Prostate gland (tissue), 2 donors: Measurements from ENCODE around the gene BAIAP2. TPM values are rescaled to one million over a fixed set of nuclear protein-coding genes. Genes with fewer than 3 reads are reported as not detected.

Experiments used
- DNase-seq: peaks from one replicate; pipeline ENCODE4 v3.0.0-alpha.2; 2019; ENCODE audit warnings: low spot score
- H3K27ac ChIP-seq, 2 donors: fragments of 200-600 bp; sonication (generic); 2 replicates each; pipeline ENCODE4 v1.5.1; 2017 to 2019
- H3K27me3 ChIP-seq: fragments of 200-600 bp; sonication (generic); replicated peaks from 2 replicates; pipeline ENCODE4 v1.5.1; 2019; ENCODE audit not compliant: insufficient read depth
- H3K36me3 ChIP-seq, 2 donors: fragments of 200-600 bp; sonication (generic); 1 replicate in 1 of 2; 2 replicates in 1 of 2; pipeline versions ENCODE4 v1.5.1 to v1.8.1; 2017 to 2019
- H3K4me1 ChIP-seq: fragments of 200-600 bp; sonication (generic); replicated peaks from 2 replicates; pipeline ENCODE4 v1.5.1; 2019
- H3K4me3 ChIP-seq, 2 donors: fragments of 200-600 bp; sonication (generic); 2 replicates each; pipeline ENCODE4 v1.5.1; 2017 to 2019
- H3K9me3 ChIP-seq: fragments of 200-600 bp; sonication (generic); 2 replicates; pipeline ENCODE4 v1.5.1; 2017
- CTCF ChIP-seq, 4 experiments: fragments of 200-600 bp in 2 of 4; fragments of 450-650 bp in 2 of 4; sonication (generic) in 2 of 4; IDR thresholded peaks; 1 replicate in 3 of 4; 2 replicates in 1 of 4; pipeline ENCODE4 v1.5.1; 2016 to 2019; ENCODE audit warnings: antibody characterized with exemption in 4 of 4, mild to moderate bottlenecking in 2 of 4, moderate library complexity in 2 of 4
- POLR2A ChIP-seq: fragments of 450-650 bp; IDR thresholded peaks from one replicate; pipeline ENCODE4 v1.6.1; 2016; ENCODE audit warnings: antibody characterized with exemption, mild to moderate bottlenecking
- POLR2AphosphoS5 ChIP-seq: sonication (generic); formaldehyde crosslinking; IDR thresholded peaks from one replicate; pipeline ENCODE4 v1.6.1; 2017; ENCODE audit warnings: antibody characterized with exemption
- WGBS: methylation state at CpG from one replicate; pipeline ENCODE4 v1.1.5; 2018; 5-methylcytosine and 5-hydroxymethylcytosine counted together
- intact Hi-C: fragments of 100-400 bp; cut with DNase I; formaldehyde crosslinking; loops from one replicate; pipeline ENCODE4 v1.14.2; 2022
- total RNA-seq, 2 donors: library from RNA; depleted of rRNA; stranded (reverse); fragments of >200 nt; gene quantifications; one replicate each; pipeline ENCODE4 v1.1.0, GENCODE V29; 2016

BAIAP2 gene
- total RNA-seq, 2 donors from 2014 or later: 125 to 148 TPM

- no peak for DNase-seq
- intact Hi-C loops: no loop called here
- WGBS: 73% methylated on average over 22 of the region's 22 CpGs
These were observed 81.0 kb downstream of the BAIAP2 start for GRCh38 chr17:81115749-81116464.

GRCh38 chr17:81116704-81117103 is 81.8 kb downstream of the BAIAP2 start:
- Histone ChIP-seq H3K4me3 (no peak overlapping the region), H3K36me3 (peaks cover 3 to 5% of the 10 kb centered on the region in 2 donors), H3K27ac (no peak overlapping the region), H3K27me3 (no peaks in the 10 kb centered on the region), H3K4me1 (no peaks in the 10 kb centered on the region), H3K9me3 (no peaks in the 10 kb centered on the region)
- TF ChIP-seq POLR2A (no peak), CTCF (IDR thresholded peaks at IDR 0.05) (no peak), POLR2AphosphoS5 (no peak)
- intact Hi-C loops: no loop called here
- DNase-seq: no peak
- 92% methylated on average over 8 of the region's 8 CpGs for WGBS

More at GRCh38 chr17:81115749-81116464, 81.0 kb downstream of the BAIAP2 start:
- Histone ChIP-seq H3K27me3 (no peaks in the 10 kb centered on the region), H3K27ac (no peak overlapping the region), H3K36me3 (peaks cover 3 to 5% of the 10 kb centered on the region in 2 donors), H3K4me1 (no peaks in the 10 kb centered on the region), H3K9me3 (no peaks in the 10 kb centered on the region), H3K4me3 (no peak overlapping the region)
- TF ChIP-seq POLR2A: no peak
- no peak for TF ChIP-seq POLR2AphosphoS5
- no peak for TF ChIP-seq CTCF (IDR thresholded peaks at IDR 0.05)

GRCh38 chr17:81117672-81118198 is 82.8 kb downstream of the BAIAP2 start:
- no peak for DNase-seq
- no peak overlapping the region for H3K4me3 ChIP-seq
- peaks cover 3 to 5% of the 10 kb centered on the region in 2 donors for H3K36me3 ChIP-seq
- no peaks in the 10 kb centered on the region for H3K27me3 ChIP-seq
- intact Hi-C loops: no loop called here
- no peak for TF ChIP-seq CTCF (IDR thresholded peaks at IDR 0.05)
- no peak for TF ChIP-seq POLR2AphosphoS5
- TF ChIP-seq POLR2A: no peak
- H3K4me1 ChIP-seq: no peaks in the 10 kb centered on the region
- no peak overlapping the region for H3K27ac ChIP-seq
- H3K9me3 ChIP-seq: no peaks in the 10 kb centered on the region
- 71% methylated on average over 13 of the region's 20 CpGs for WGBS

GRCh38 chr17:81118308-81119221 is 83.6 kb downstream of the BAIAP2 start:
- H3K4me1 ChIP-seq: no peaks in the 10 kb centered on the region
- H3K4me3 ChIP-seq: no peak overlapping the region
- H3K9me3 ChIP-seq: no peaks in the 10 kb centered on the region
- peaks cover 3 to 5% of the 10 kb centered on the region in 2 donors for H3K36me3 ChIP-seq
- intact Hi-C loops: no loop called here
- DNase-seq: no peak
- TF ChIP-seq POLR2AphosphoS5 (no peak), POLR2A (no peak), CTCF (IDR thresholded peaks at IDR 0.05) (no peak)
- WGBS: 53% methylated on average over 22 of the region's 24 CpGs
- no peaks in the 10 kb centered on the region for H3K27me3 ChIP-seq
- H3K27ac ChIP-seq: peak overlapping the region; percentile 27 to 33
